H9 (cell line): Measurements from ENCODE around the gene L3MBTL4. TPM values are rescaled to one million over a fixed set of nuclear protein-coding genes. Genes with fewer than 3 reads are reported as not detected.

Source experiments
- DNase-seq: peaks from one replicate; pipeline ENCODE4 v3.0.0-alpha.2; 2017
- H2AFZ ChIP-seq: one replicate; pipeline ENCODE4 v1.6.1; 2013; ENCODE audit warnings: mild to moderate bottlenecking, low read length, control low read depth, moderate library complexity
- H2AK5ac ChIP-seq: 2 replicates; pipeline ENCODE4 v1.6.1; 2013; ENCODE audit warnings: low read length, control low read depth, mixed read lengths; ENCODE audit not compliant: insufficient read length
- H2BK120ac ChIP-seq: one replicate; pipeline ENCODE4 v1.6.1; 2013; ENCODE audit warnings: low read depth, mild to moderate bottlenecking, low read length, control low read depth, inconsistent platforms; ENCODE audit not compliant: poor library complexity, severe bottlenecking
- H2BK12ac ChIP-seq: 2 replicates; pipeline ENCODE4 v1.6.1; 2013; ENCODE audit warnings: low read length, control low read depth, mixed read lengths, low read depth; ENCODE audit not compliant: insufficient read length
- H2BK15ac ChIP-seq: 2 replicates; pipeline ENCODE4 v1.6.1; 2013; ENCODE audit warnings: low read depth, low read length, control low read depth
- H2BK20ac ChIP-seq: one replicate; pipeline ENCODE4 v1.6.1; 2013; ENCODE audit warnings: low read depth, mild to moderate bottlenecking, low read length, control low read depth, inconsistent platforms; ENCODE audit not compliant: poor library complexity, severe bottlenecking
- H2BK5ac ChIP-seq: 2 replicates; pipeline ENCODE4 v1.6.1; 2013; ENCODE audit warnings: low read length, control low read depth, mixed read lengths; ENCODE audit not compliant: insufficient read length
- H3K14ac ChIP-seq: 2 replicates; pipeline ENCODE4 v1.6.1; 2013; ENCODE audit warnings: low read length, control low read depth; ENCODE audit not compliant: insufficient read depth
- H3K18ac ChIP-seq: 2 replicates; pipeline ENCODE4 v1.6.1; 2013; ENCODE audit warnings: low read depth, mild to moderate bottlenecking, mixed read lengths, low read length, control low read depth; ENCODE audit not compliant: insufficient read length
- H3K23ac ChIP-seq: 2 replicates; pipeline ENCODE4 v1.6.1; 2013; ENCODE audit warnings: low read length, control low read depth, mixed read lengths, low read depth; ENCODE audit not compliant: insufficient read length
- H3K23me2 ChIP-seq: 2 replicates; pipeline ENCODE4 v1.6.1; 2013; ENCODE audit warnings: low read depth, mild to moderate bottlenecking, mixed read lengths, low read length, control low read depth; ENCODE audit not compliant: insufficient read length, poor library complexity, severe bottlenecking
- H3K27ac ChIP-seq: 2 replicates; pipeline ENCODE4 v1.5.1; 2013; ENCODE audit warnings: low read length, control low read depth, mixed read lengths, low read depth; ENCODE audit not compliant: insufficient read length
- H3K27me3 ChIP-seq: 2 replicates; pipeline ENCODE4 v1.6.1; 2013; ENCODE audit warnings: low read length, control low read depth, inconsistent platforms; ENCODE audit not compliant: insufficient read depth
- H3K4ac ChIP-seq: 2 replicates; pipeline ENCODE4 v1.6.1; 2013; ENCODE audit warnings: low read depth, mild to moderate bottlenecking, control low read depth, inconsistent platforms, low read length, moderate library complexity
- H3K4me1 ChIP-seq: 2 replicates; pipeline ENCODE4 v1.6.1; 2013; ENCODE audit warnings: low read length, control low read depth, inconsistent platforms; ENCODE audit not compliant: insufficient read depth
- H3K4me2 ChIP-seq: 2 replicates; pipeline ENCODE4 v1.6.1; 2013; ENCODE audit warnings: low read length, control low read depth, mixed read lengths; ENCODE audit not compliant: insufficient read length, insufficient read depth
- H3K56ac ChIP-seq: 2 replicates; pipeline ENCODE4 v1.6.1; 2013; ENCODE audit warnings: low read depth, mild to moderate bottlenecking, mixed read lengths, low read length, control low read depth; ENCODE audit not compliant: insufficient read length
- H3K79me1 ChIP-seq: 2 replicates; pipeline ENCODE4 v1.6.1; 2013; ENCODE audit warnings: low read depth, mild to moderate bottlenecking, moderate library complexity, low read length, control low read depth, inconsistent platforms; ENCODE audit not compliant: insufficient read depth, poor library complexity, severe bottlenecking
- H3K79me2 ChIP-seq: 2 replicates; pipeline ENCODE4 v1.6.1; 2013; ENCODE audit warnings: low read length, control low read depth, inconsistent platforms; ENCODE audit not compliant: insufficient read depth
- H3K9ac ChIP-seq: 2 replicates; pipeline ENCODE4 v1.6.1; 2013; ENCODE audit warnings: low read length, control low read depth, mixed read lengths; ENCODE audit not compliant: insufficient read length; ENCODE audit errors: extremely low read depth
- H3K9me3 ChIP-seq: one replicate; pipeline ENCODE4 v1.6.1; 2013; ENCODE audit warnings: low read depth, low read length, inconsistent platforms; ENCODE audit not compliant: control insufficient read depth
- H3T11ph ChIP-seq: one replicate; pipeline ENCODE4 v1.6.1; 2013; ENCODE audit warnings: mild to moderate bottlenecking, low read length, control low read depth, inconsistent platforms
- H4K20me1 ChIP-seq: one replicate; pipeline ENCODE4 v1.6.1; 2013; ENCODE audit not compliant: control insufficient read depth, insufficient read length, insufficient read depth
- H4K5ac ChIP-seq: 2 replicates; pipeline ENCODE4 v1.6.1; 2013; ENCODE audit warnings: low read depth, mild to moderate bottlenecking, mixed read lengths, low read length, control low read depth; ENCODE audit not compliant: insufficient read length
- H4K8ac ChIP-seq: replicated peaks from 2 replicates; pipeline ENCODE4 v1.6.1; 2013; ENCODE audit warnings: low read length, control low read depth, mixed read lengths, low read depth; ENCODE audit not compliant: insufficient read length
- H4K91ac ChIP-seq: 2 replicates; pipeline ENCODE4 v1.6.1; 2013; ENCODE audit warnings: low read depth, mild to moderate bottlenecking, moderate library complexity, mixed read lengths, low read length, control low read depth; ENCODE audit not compliant: insufficient read length
- H3K27ac Mint-ChIP-seq, 3 experiments: 2 replicates in 2 of 3; 3 replicates in 1 of 3; pipeline ENCODE4 v1.8.0; 2020 to 2021; ENCODE audit warnings: mixed read lengths in 3 of 3, mild to moderate bottlenecking in 1 of 3, moderate library complexity in 1 of 3
- H3K27me3 Mint-ChIP-seq: 2 replicates; pipeline ENCODE4 v1.8.0; 2021; ENCODE audit warnings: low read depth, mild to moderate bottlenecking, moderate library complexity, mixed read lengths
- H3K36me3 Mint-ChIP-seq, 3 experiments: 2 replicates in 2 of 3; 3 replicates in 1 of 3; pipeline ENCODE4 v1.8.0; 2020 to 2021; ENCODE audit warnings: low read depth in 3 of 3, mixed read lengths in 3 of 3; ENCODE audit not compliant: insufficient read depth in 1 of 3
- H3K4me1 Mint-ChIP-seq, 2 experiments: 2 replicates each; pipeline ENCODE4 v1.8.0; 2020; ENCODE audit warnings: mixed read lengths in 2 of 2
- H3K4me3 Mint-ChIP-seq, 2 experiments: 2 replicates in 1 of 2; 3 replicates in 1 of 2; pipeline ENCODE4 v1.8.0; 2020 to 2021; ENCODE audit warnings: mild to moderate bottlenecking in 2 of 2, mixed read lengths in 2 of 2, moderate library complexity in 1 of 2
- H3K9me3 Mint-ChIP-seq, 2 experiments: 2 replicates in 1 of 2; 3 replicates in 1 of 2; pipeline ENCODE4 v1.8.0; 2020; ENCODE audit warnings: mild to moderate bottlenecking in 2 of 2, mixed read lengths in 2 of 2, moderate library complexity in 1 of 2
- total RNA-seq: library from RNA; stranded (reverse); gene quantifications from 2 replicates; pipeline ENCODE4 v1.2.1, GENCODE V29; 2021
- TF ChIP-seq, protein P1 (sequence below): fragments of 200-600 bp; sonication (generic); conservative IDR thresholded peaks from 3 replicates; pipeline ENCODE4 v1.8.0; 2021; ENCODE audit warnings: antibody characterized with exemption, mild to moderate bottlenecking

The L3MBTL4 gene
- total RNA-seq, 1 experiment from 2014 or later = 1.9 TPM

GRCh38 chr18:6044773-6045172 is 369.9 kb downstream of the L3MBTL4 start:
- Histone ChIP-seq H4K8ac (no peak overlapping the region), H2AFZ (no peak overlapping the region), H3K4me2 (no peak overlapping the region), H2BK20ac (no peak overlapping the region), H2BK120ac (no peak overlapping the region), H3T11ph (no peak overlapping the region), H3K9me3 (no peaks in the 10 kb centered on the region), H2BK15ac (no peak overlapping the region), H2AK5ac (no peak overlapping the region), H3K23ac (no peak overlapping the region), H3K4me1 (no peaks in the 10 kb centered on the region), H4K20me1 (no peaks in the 10 kb centered on the region), H3K9ac (no peak overlapping the region), H2BK12ac (no peak overlapping the region), H3K27ac (no peak overlapping the region), H3K79me2 (no peaks in the 10 kb centered on the region), H2BK5ac (no peak overlapping the region), H4K5ac (no peak overlapping the region), H3K56ac (no peak overlapping the region), H3K18ac (no peak overlapping the region), H3K14ac (no peak overlapping the region), H3K23me2 (no peaks in the 10 kb centered on the region), H4K91ac (no peak overlapping the region), H3K79me1 (no peaks in the 10 kb centered on the region), H3K4ac (no peak overlapping the region), H3K27me3 (no peaks in the 10 kb centered on the region)
- no peaks in the 10 kb centered on the region for H3K4me1 Mint-ChIP-seq
- no peak overlapping the region for H3K27ac Mint-ChIP-seq
- H3K4me3 Mint-ChIP-seq = no peak overlapping the region
- H3K9me3 Mint-ChIP-seq = peaks cover 0 to 2% of the 10 kb centered on the region in 2 experiments; a peak in 2 of 5 replicates
- no peaks in the 10 kb centered on the region; a peak in 1 of 7 replicates for H3K36me3 Mint-ChIP-seq
- no peak for DNase-seq
- TF ChIP-seq, protein P1, sequence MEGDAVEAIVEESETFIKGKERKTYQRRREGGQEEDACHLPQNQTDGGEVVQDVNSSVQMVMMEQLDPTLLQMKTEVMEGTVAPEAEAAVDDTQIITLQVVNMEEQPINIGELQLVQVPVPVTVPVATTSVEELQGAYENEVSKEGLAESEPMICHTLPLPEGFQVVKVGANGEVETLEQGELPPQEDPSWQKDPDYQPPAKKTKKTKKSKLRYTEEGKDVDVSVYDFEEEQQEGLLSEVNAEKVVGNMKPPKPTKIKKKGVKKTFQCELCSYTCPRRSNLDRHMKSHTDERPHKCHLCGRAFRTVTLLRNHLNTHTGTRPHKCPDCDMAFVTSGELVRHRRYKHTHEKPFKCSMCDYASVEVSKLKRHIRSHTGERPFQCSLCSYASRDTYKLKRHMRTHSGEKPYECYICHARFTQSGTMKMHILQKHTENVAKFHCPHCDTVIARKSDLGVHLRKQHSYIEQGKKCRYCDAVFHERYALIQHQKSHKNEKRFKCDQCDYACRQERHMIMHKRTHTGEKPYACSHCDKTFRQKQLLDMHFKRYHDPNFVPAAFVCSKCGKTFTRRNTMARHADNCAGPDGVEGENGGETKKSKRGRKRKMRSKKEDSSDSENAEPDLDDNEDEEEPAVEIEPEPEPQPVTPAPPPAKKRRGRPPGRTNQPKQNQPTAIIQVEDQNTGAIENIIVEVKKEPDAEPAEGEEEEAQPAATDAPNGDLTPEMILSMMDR = peak; percentile 62
- H3K27me3 Mint-ChIP-seq = no peaks in the 10 kb centered on the region
